A549 (cell line): ENCODE results near the gene LYSMD1. TPM values are rescaled to one million over a fixed set of nuclear protein-coding genes. Genes with fewer than 3 reads are reported as not detected.

Experiments
- ATAC-seq, 2 experiments: fragments of 200-7000 bp in 1 of 2; fragments of >200 bp in 1 of 2; cut with Nextera tagmentation in 1 of 2; cut with Tn5 transposase in 1 of 2; 3 replicates each; pipeline versions ENCODE4 v1.8.0 to v1.9.1; 2018 to 2020; ENCODE audit warnings: mild to moderate bottlenecking in 1 of 2, moderate library complexity in 1 of 2
- CTCF ChIA-PET: fragments of 300-600 bp; sonication (Branson Sonifier 250); formaldehyde crosslinking; extraction: SDS; loops from one replicate; lab custom pipeline; 2021; ENCODE audit warnings: antibody characterized with exemption, inconsistent platforms; lab: Yijun Ruan, JAX
- POLR2A ChIA-PET: fragments of 350-600 bp; formaldehyde crosslinking; extraction: SDS; loops from one replicate; lab custom pipeline; 2021; ENCODE audit warnings: antibody characterized with exemption, inconsistent platforms; lab: Yijun Ruan, JAX
- DNase-seq, 2 experiments: peaks; one replicate each; pipeline versions ENCODE4 v3.0.0 to v3.0.0-alpha.2; 2011 to 2016; ENCODE audit warnings: low read depth in 1 of 2, low spot score in 1 of 2
- FAIRE-seq: peaks from 2 replicates; lab custom pipeline; 2011; peaks lifted over from hg19 to GRCh38; lab: Jason Lieb, UNC
- H3K27ac ChIP-seq, 2 experiments: fragments of >200 bp; sonication (Bioruptor Twin); formaldehyde crosslinking; 3 replicates each; pipeline ENCODE4 v1.5.1; 2016 to 2017
- H3K4me1 ChIP-seq: fragments of >200 bp; sonication (Bioruptor Twin); formaldehyde crosslinking; 3 replicates; pipeline ENCODE4 v1.6.1; 2016
- H3K4me2 ChIP-seq: fragments of >200 bp; sonication (Bioruptor Twin); formaldehyde crosslinking; 3 replicates; pipeline ENCODE4 v1.6.1; 2016
- H3K4me3 ChIP-seq: fragments of >200 bp; sonication (Bioruptor Twin); formaldehyde crosslinking; 3 replicates; pipeline ENCODE4 v1.5.1; 2016
- H3K9me3 ChIP-seq: fragments of >200 bp; sonication (Bioruptor Twin); formaldehyde crosslinking; 3 replicates; pipeline ENCODE4 v1.6.1; 2016
- ATOH8 ChIP-seq: fragments of 250-450 bp; sonication (Bioruptor Pico); IDR thresholded peaks from 2 replicates; pipeline ENCODE4 v1.5.0; 2020; ENCODE audit warnings: low read depth, mild to moderate bottlenecking, moderate library complexity
- BCL3 ChIP-seq: fragments of >200 bp; sonication (Bioruptor Twin); formaldehyde crosslinking; IDR thresholded peaks from 3 replicates; pipeline ENCODE4 v1.6.1; 2016
- BHLHE40 ChIP-seq: IDR thresholded peaks from 2 replicates; pipeline ENCODE4 v1.6.1; 2012; ENCODE audit warnings: low read depth, low read length, inconsistent platforms
- CBX2 ChIP-seq: fragments of 200-600 bp; sonication (generic); IDR thresholded peaks from 2 replicates; pipeline ENCODE4 v1.6.1; 2016; ENCODE audit warnings: low read depth, mild to moderate bottlenecking, borderline replicate concordance
- CEBPB ChIP-seq, 2 experiments: fragments of >200 bp in 1 of 2; sonication (Bioruptor Twin) in 1 of 2; formaldehyde crosslinking in 1 of 2; IDR thresholded peaks; 2 replicates each; pipeline ENCODE4 v1.6.1; 2012 to 2016
- CHD2 ChIP-seq: fragments of 150-350 bp; IDR thresholded peaks from 2 replicates; pipeline ENCODE4 v1.6.1; 2014; ENCODE audit warnings: low read length; ENCODE audit not compliant: partially characterized antibody
- CHD4 ChIP-seq: fragments of 200-600 bp; sonication (generic); IDR thresholded peaks from 2 replicates; pipeline ENCODE4 v1.6.1; 2016; ENCODE audit warnings: antibody characterized with exemption, mild to moderate bottlenecking, borderline replicate concordance
- E2F6 ChIP-seq: IDR thresholded peaks from 2 replicates; pipeline ENCODE4 v1.6.1; 2012; ENCODE audit warnings: low read depth, borderline replicate concordance
- EHMT2 ChIP-seq: fragments of 200-600 bp; sonication (generic); IDR thresholded peaks from 2 replicates; pipeline ENCODE4 v1.6.1; 2016; ENCODE audit warnings: antibody characterized with exemption, low read depth, mild to moderate bottlenecking, moderate library complexity
- ELK1 ChIP-seq: fragments of 150-350 bp; IDR thresholded peaks from 2 replicates; pipeline ENCODE4 v1.6.1; 2014; ENCODE audit warnings: low read depth, mild to moderate bottlenecking, low read length
- ESRRA ChIP-seq: fragments of 150-350 bp; IDR thresholded peaks from 2 replicates; pipeline ENCODE4 v1.6.1; 2014; ENCODE audit warnings: mild to moderate bottlenecking, low read length, borderline replicate concordance
- FOSB ChIP-seq: fragments of 250-450 bp; sonication (Bioruptor Pico); IDR thresholded peaks from 2 replicates; pipeline ENCODE4 v1.5.0; 2020; ENCODE audit warnings: mild to moderate bottlenecking, moderate library complexity
- FOSL2 ChIP-seq, 2 experiments: fragments of 450-650 bp in 1 of 2; fragments of >200 bp in 1 of 2; sonication (Bioruptor Twin) in 1 of 2; formaldehyde crosslinking; IDR thresholded peaks; 2 replicates each; pipeline versions ENCODE4 v1.5.0 to v1.6.1; 2016 to 2020; ENCODE audit warnings: mild to moderate bottlenecking in 1 of 2, moderate library complexity in 1 of 2
- HDAC2 ChIP-seq: fragments of 200-600 bp; sonication (generic); IDR thresholded peaks from 2 replicates; pipeline ENCODE4 v1.6.1; 2016
- HOXA7 ChIP-seq: fragments of 250-450 bp; sonication (Bioruptor Pico); IDR thresholded peaks from 2 replicates; pipeline ENCODE4 v1.5.0; 2020; ENCODE audit warnings: mild to moderate bottlenecking, moderate library complexity
- HOXB13 ChIP-seq: fragments of 250-450 bp; sonication (Bioruptor Pico); IDR thresholded peaks from 2 replicates; pipeline ENCODE4 v1.5.0; 2020; ENCODE audit warnings: low read depth, mild to moderate bottlenecking, moderate library complexity
- KDM1A ChIP-seq: fragments of 200-600 bp; sonication (generic); IDR thresholded peaks from 2 replicates; pipeline ENCODE4 v1.6.1; 2016; ENCODE audit warnings: low read depth, mild to moderate bottlenecking
- MAX ChIP-seq: IDR thresholded peaks from 2 replicates; pipeline ENCODE4 v1.6.1; 2012
- MAZ ChIP-seq: fragments of 150-350 bp; IDR thresholded peaks from 2 replicates; pipeline ENCODE4 v1.6.1; 2014; ENCODE audit warnings: antibody characterized with exemption, low read depth, low read length, borderline replicate concordance
- NR3C1 ChIP-seq: fragments of >200 bp; sonication (Bioruptor Twin); formaldehyde crosslinking; IDR thresholded peaks from 3 replicates; pipeline ENCODE4 v1.6.1; 2017
- PHF8 ChIP-seq: fragments of 200-600 bp; sonication (generic); IDR thresholded peaks from 2 replicates; pipeline ENCODE4 v1.6.1; 2016; ENCODE audit warnings: low read depth, mild to moderate bottlenecking, antibody characterized with exemption, moderate library complexity, borderline replicate concordance
- POLR2A ChIP-seq: IDR thresholded peaks from 2 replicates; pipeline ENCODE4 v1.6.1; 2012; ENCODE audit warnings: mild to moderate bottlenecking, low read length
- POLR2AphosphoS2 ChIP-seq: conservative IDR thresholded peaks from 2 replicates; pipeline ENCODE4 v1.6.1; 2012; ENCODE audit warnings: low read length, improper control_type of control experiment, inconsistent platforms
- RAD21 ChIP-seq, 2 experiments: fragments of >200 bp in 1 of 2; sonication (Bioruptor Twin) in 1 of 2; formaldehyde crosslinking in 1 of 2; IDR thresholded peaks in 1 of 2; conservative IDR thresholded peaks in 1 of 2; 2 replicates in 1 of 2; 3 replicates in 1 of 2; pipeline ENCODE4 v1.6.1; 2012 to 2018; ENCODE audit warnings: inconsistent platforms in 1 of 2
- RARB ChIP-seq: fragments of 250-450 bp; sonication (Bioruptor Pico); IDR thresholded peaks from 2 replicates; pipeline ENCODE4 v1.8.0; 2021; ENCODE audit warnings: mild to moderate bottlenecking, moderate library complexity
- RCOR1 ChIP-seq: fragments of 150-350 bp; IDR thresholded peaks from 2 replicates; pipeline ENCODE4 v1.6.1; 2014; ENCODE audit warnings: antibody characterized with exemption, low read length, low read depth
- RFX5 ChIP-seq: fragments of 450-650 bp; IDR thresholded peaks from 2 replicates; pipeline ENCODE4 v1.7.1; 2014; ENCODE audit warnings: antibody characterized with exemption, mild to moderate bottlenecking, moderate library complexity
- ZC3H11A ChIP-seq: fragments of 450-650 bp; IDR thresholded peaks from 2 replicates; pipeline ENCODE4 v1.6.1; 2014; ENCODE audit warnings: antibody characterized with exemption, mild to moderate bottlenecking
- ZFP36 ChIP-seq: fragments of 450-650 bp; IDR thresholded peaks from 2 replicates; pipeline ENCODE4 v1.6.1; 2014; ENCODE audit warnings: borderline replicate concordance; ENCODE audit not compliant: partially characterized antibody
- WGBS: methylation state at CpG from one replicate; pipeline ENCODE4 v1.1.6; 2017; ENCODE audit errors: missing lambda C conversion rate; 5-methylcytosine and 5-hydroxymethylcytosine counted together
- polyA minus RNA-seq: library from RNA; depleted of rRNA, polyadenylated mRNA; stranded (reverse); fragments of >200 nt; gene quantifications from 2 replicates; pipeline ENCODE4 v1.2.3, GENCODE V29; 2011; rRNA and poly(A)+ RNA removed
- polyA plus RNA-seq, 4 experiments: library from polyadenylated mRNA; depleted of rRNA in 3 of 4; stranded (reverse); fragments of >200 nt; fragmentation: RNase III in 1 of 4; extraction: RNeasy Plus Mini Kit Qiagen cat#74134 plus additional on column Dnase treatment in 1 of 4; gene quantifications; 2 replicates in 3 of 4; 3 replicates in 1 of 4; pipeline ENCODE4 v1.2.3, GENCODE V29; 2011 to 2017
- TF ChIP-seq, protein P1 (sequence below): IDR thresholded peaks from 2 replicates; pipeline ENCODE4 v1.6.1; 2012
- TF ChIP-seq, protein P2 (sequence below): fragments of 250-450 bp; sonication (Bioruptor Pico); IDR thresholded peaks from 2 replicates; pipeline ENCODE4 v1.5.0; 2021; ENCODE audit warnings: mild to moderate bottlenecking, moderate library complexity, borderline replicate concordance

LYSMD1 gene
- polyA plus RNA-seq (2011; rRNA removed) (10.5 and 11.6 TPM in 2 replicates), polyA plus RNA-seq (2017; fragmentation: RNase III; extraction: RNeasy Plus Mini Kit Qiagen cat#74134 plus additional on column Dnase treatment) (7.0 to 7.3 TPM (median 7.3 TPM) in 3 replicates), polyA minus RNA-seq (9.3 and 12.4 TPM in 2 replicates)
- polyA plus RNA-seq (2012; cell fraction: cytosol; rRNA removed) = 3.4 and 3.5 TPM in 2 replicates
- polyA plus RNA-seq (2012; cell fraction: nucleus; rRNA removed) = 2.5 and 3.9 TPM in 2 replicates

DNA sequence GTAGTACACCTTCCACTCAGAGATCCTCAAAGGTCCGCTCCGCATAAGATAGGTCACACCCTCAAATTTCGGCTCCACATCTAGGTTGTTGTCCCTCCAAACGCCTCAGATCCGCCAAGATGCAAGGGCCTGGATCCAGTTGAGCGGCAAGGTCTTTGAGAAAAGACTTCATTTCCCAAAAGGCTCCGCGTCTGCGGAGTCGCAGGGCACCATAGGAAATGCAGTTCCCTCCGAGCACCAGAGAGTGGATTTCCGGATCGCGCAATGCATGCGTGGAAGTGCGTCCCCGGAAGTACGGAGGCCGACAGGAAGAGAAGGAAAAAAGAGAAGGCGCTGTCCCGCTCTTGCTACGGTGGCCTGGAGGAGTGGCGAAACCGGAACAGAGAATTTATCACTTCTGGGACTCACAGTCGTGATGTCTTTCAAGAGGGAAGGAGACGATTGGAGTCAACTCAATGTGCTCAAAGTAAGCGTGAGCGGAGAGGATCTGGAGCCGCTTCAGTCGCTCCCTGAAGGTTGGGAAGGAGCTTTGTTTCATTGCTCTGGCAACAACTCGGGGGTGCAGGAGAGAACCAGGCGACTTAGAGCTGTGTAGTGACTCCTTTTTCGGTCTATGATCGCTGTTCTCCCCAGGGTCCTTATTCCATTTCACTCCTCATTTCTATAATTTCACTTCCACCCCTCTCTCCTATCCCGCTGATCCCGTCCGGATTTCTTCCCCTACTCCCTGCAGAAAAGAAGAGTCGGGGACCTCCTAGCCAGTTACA, at the start of gene LYSMD1, which contains the start of gene SCNM1:
LYSMD1 (minus strand) TSS at position 165 of the 767 bp plus-strand sequence. CDS start 644 bp downstream, outside the sequence.
SCNM1 (plus strand) TSS at position 407 of the 767 bp plus-strand sequence; CDS start at position 416, 9 bp downstream.
- 2% methylated on average over 38 of the region's 38 CpGs for WGBS
- Histone ChIP-seq H3K27ac (peak within 1 kb of the TSS; percentile 86 to 91), H3K4me1 (peaks cover 14% of the 10 kb centered on the region; the same call in 2 of the 3 replicates), H3K4me3 (peak within 1 kb of the TSS; percentile 75), H3K4me2 (peak within 1 kb of the TSS; percentile 98), H3K9me3 (no peaks in the 10 kb centered on the region)
- ChIA-PET POLR2A (interaction anchor here (2.1 kb wide), 1 partner anchor 24 kb away, joined by 12 read pairs; the partner anchor contains the start of gene VPS72), CTCF (interaction anchor here (0.6 to 3.1 kb wide), 8 partner anchors 9 to 170 kb away, joined by 3 to 10 read pairs (median 3); partner anchors contain the start of genes PSMD4 and TNFAIP8L2)
- peak; percentile 96 to 99 for DNase-seq
- peak; percentile 96 to 98 for ATAC-seq
- FAIRE-seq = peak; percentile 94
- TF ChIP-seq ZC3H11A (no peak), CBX2 (no peak), BHLHE40 (no peak), RAD21 (conservative IDR thresholded peaks at IDR 0.05 in 1 of 2, IDR thresholded peaks at IDR 0.05 in 1 of 2) (no peak), MAX (peak; percentile 90), ESRRA (no peak), FOSB (CRISPR knock-in tag) (no peak), HOXB13 (CRISPR knock-in tag) (no peak), RFX5 (no peak), HOXA7 (no peak), POLR2A (peak; percentile 44; the same call in 1 of the 2 replicates), ELK1 (peak; percentile 87), ATOH8 (no peak), POLR2AphosphoS2 (no peak), CHD4 (no peak), EHMT2 (no peak), FOSL2 (IDR thresholded peaks at IDR 0.05) (no peak), FOSL2 (CRISPR knock-in tag; IDR thresholded peaks at IDR 0.05) (no peak), RCOR1 (no peak), NR3C1 (no peak), HDAC2 (no peak), BCL3 (no peak), E2F6 (peak; percentile 70), RARB (CRISPR knock-in tag) (no peak), MAZ (no peak; the same call in 1 of the 2 replicates), ZFP36 (no peak), PHF8 (peak; percentile 3; the same call in 1 of the 2 replicates), CHD2 (no peak), KDM1A (no peak), CEBPB (IDR thresholded peaks at IDR 0.05) (peak in 1 of 2 experiments; percentile 64; a peak in 1 of 4 replicates)
- TF ChIP-seq, protein P1, sequence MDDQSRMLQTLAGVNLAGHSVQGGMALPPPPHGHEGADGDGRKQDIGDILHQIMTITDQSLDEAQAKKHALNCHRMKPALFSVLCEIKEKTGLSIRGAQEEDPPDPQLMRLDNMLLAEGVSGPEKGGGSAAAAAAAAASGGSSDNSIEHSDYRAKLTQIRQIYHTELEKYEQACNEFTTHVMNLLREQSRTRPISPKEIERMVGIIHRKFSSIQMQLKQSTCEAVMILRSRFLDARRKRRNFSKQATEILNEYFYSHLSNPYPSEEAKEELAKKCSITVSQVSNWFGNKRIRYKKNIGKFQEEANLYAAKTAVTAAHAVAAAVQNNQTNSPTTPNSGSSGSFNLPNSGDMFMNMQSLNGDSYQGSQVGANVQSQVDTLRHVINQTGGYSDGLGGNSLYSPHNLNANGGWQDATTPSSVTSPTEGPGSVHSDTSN = no peak; the same call in 1 of the 2 replicates
- TF ChIP-seq, protein P2, sequence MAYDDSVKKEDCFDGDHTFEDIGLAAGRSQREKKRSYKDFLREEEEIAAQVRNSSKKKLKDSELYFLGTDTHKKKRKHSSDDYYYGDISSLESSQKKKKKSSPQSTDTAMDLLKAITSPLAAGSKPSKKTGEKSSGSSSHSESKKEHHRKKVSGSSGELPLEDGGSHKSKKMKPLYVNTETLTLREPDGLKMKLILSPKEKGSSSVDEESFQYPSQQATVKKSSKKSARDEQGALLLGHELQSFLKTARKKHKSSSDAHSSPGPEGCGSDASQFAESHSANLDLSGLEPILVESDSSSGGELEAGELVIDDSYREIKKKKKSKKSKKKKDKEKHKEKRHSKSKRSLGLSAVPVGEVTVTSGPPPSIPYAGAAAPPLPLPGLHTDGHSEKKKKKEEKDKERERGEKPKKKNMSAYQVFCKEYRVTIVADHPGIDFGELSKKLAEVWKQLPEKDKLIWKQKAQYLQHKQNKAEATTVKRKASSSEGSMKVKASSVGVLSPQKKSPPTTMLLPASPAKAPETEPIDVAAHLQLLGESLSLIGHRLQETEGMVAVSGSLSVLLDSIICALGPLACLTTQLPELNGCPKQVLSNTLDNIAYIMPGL (CRISPR knock-in tag) = no peak
